Activated CD8-positive, alpha-beta T cell treated with anti-CD3 and anti-CD28 coated beads for 36 hours (primary cell): ENCODE data around the gene ALCAM. TPM values are rescaled to one million over a fixed set of nuclear protein-coding genes. Genes with fewer than 3 reads are reported as not detected.

ENCODE experiments used
- ATAC-seq: fragments of 200-7000 bp; cut with Tn5 transposase; one replicate; pipeline ENCODE4 v1.10.0; 2021; ENCODE audit warnings: mild to moderate bottlenecking, moderate library complexity
- CTCF ChIA-PET: fragments of 350-600 bp; sonication (Branson Sonifier 250); formaldehyde crosslinking; loops from one replicate; lab custom pipeline; 2021; ENCODE audit warnings: antibody characterized with exemption; lab: Charles Lee
- POLR2A ChIA-PET: fragments of 350-600 bp; sonication (Branson Sonifier 250); formaldehyde crosslinking; loops from one replicate; lab custom pipeline; 2021; ENCODE audit warnings: antibody characterized with exemption; lab: Charles Lee
- DNase-seq: peaks from one replicate; pipeline ENCODE4 v3.0.0-alpha.2; 2020
- H3K27ac Mint-ChIP-seq: one replicate; pipeline ENCODE4 v1.8.0; 2021; ENCODE audit warnings: mild to moderate bottlenecking, mixed read lengths
- H3K27me3 Mint-ChIP-seq: one replicate; pipeline ENCODE4 v1.8.0; 2021; ENCODE audit warnings: mixed read lengths
- H3K36me3 Mint-ChIP-seq: one replicate; pipeline ENCODE4 v1.8.0; 2021; ENCODE audit warnings: low read depth, mixed read lengths
- H3K4me1 Mint-ChIP-seq: one replicate; pipeline ENCODE4 v1.8.0; 2021; ENCODE audit warnings: low read depth, mixed read lengths
- H3K4me3 Mint-ChIP-seq: one replicate; pipeline ENCODE4 v1.8.0; 2021; ENCODE audit warnings: mild to moderate bottlenecking, moderate library complexity, mixed read lengths
- H3K9me3 Mint-ChIP-seq: one replicate; pipeline ENCODE4 v1.8.0; 2021; ENCODE audit warnings: mixed read lengths
- CTCF ChIP-seq: fragments of 200-600 bp; IDR thresholded peaks from one replicate; pipeline ENCODE4 v1.8.0; 2022; ENCODE audit warnings: antibody characterized with exemption, mild to moderate bottlenecking
- intact Hi-C: fragments of 100-400 bp; cut with micrococcal nuclease; formaldehyde crosslinking; loops from one replicate; pipeline ENCODE4 v1.10.0; 2022
- total RNA-seq, 2 experiments: library from RNA; stranded (reverse); gene quantifications; one replicate each; pipeline ENCODE4 v1.2.3, GENCODE V29; 2021

Gene ALCAM
- total RNA-seq, 2 experiments from 2014 or later = 13.9 to 14.5 TPM

DNA sequence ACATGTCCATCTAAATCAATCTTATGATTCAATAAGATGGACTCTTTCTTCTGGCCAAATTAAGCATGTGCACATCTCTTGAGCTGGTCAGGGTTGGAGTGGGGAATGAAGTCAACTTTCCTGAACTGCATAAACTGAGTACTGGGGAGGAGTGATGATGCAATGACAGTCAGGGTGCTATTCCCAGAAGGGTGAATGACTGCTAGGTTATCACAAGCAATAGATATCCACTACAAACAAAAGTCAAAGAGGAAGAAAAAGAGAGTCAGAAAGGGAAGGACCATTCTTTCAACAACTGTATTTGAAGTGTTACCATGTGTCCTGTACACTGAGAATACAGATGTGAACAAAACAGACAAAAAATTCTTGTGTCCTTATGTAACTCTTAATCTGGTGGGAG is 70.0 kb downstream of the ALCAM start:
- Mint-ChIP-seq H3K27me3 (no peaks in the 10 kb centered on the region), H3K27ac (no peak overlapping the region), H3K4me1 (no peaks in the 10 kb centered on the region), H3K9me3 (peaks cover 4% of the 10 kb centered on the region), H3K4me3 (no peak overlapping the region), H3K36me3 (no peaks in the 10 kb centered on the region)
- TF ChIP-seq CTCF = no peak
- ChIA-PET POLR2A (interaction anchor here (0.6 kb wide), 1 partner anchor 103 kb away, joined by 3 read pairs; no protein-coding TSS in a partner anchor), CTCF (interaction anchor here (0.9 kb wide), 1 partner anchor 8 kb away, joined by 3 read pairs; no protein-coding TSS in a partner anchor)
- no peak for DNase-seq
- no peak for ATAC-seq
- intact Hi-C loops = no loop called here

DNA sequence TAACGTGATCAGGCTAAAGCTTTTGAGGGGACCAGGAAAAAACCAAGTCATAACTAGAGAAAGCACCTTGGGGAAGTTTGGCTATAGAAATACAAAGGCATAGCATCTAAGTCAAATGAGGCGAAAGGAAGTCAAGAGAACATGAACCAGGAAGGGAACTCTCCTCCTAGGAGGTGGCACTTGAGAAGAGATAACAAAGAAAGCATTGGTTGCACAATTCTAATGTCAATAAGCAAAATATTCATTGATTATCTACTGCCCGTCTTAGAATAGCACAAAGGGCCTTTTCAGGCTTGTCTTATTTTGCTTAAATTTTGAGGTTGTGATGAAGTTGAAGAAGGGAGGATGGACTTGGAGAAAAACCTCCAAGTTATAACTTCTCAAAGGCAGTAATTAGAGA is 73.4 kb downstream of the ALCAM start:
- no peaks in the 10 kb centered on the region for H3K27me3 Mint-ChIP-seq
- no peak for TF ChIP-seq CTCF
- ChIA-PET CTCF (no interaction called here), POLR2A (no interaction called here)
- DNase-seq (no peak), ATAC-seq (no peak)
- H3K36me3 Mint-ChIP-seq = no peaks in the 10 kb centered on the region
- intact Hi-C loops = no loop called here
- no peak overlapping the region for H3K27ac Mint-ChIP-seq
- no peak overlapping the region for H3K4me3 Mint-ChIP-seq
- peaks cover 4% of the 10 kb centered on the region for H3K9me3 Mint-ChIP-seq
- no peaks in the 10 kb centered on the region for H3K4me1 Mint-ChIP-seq

DNA sequence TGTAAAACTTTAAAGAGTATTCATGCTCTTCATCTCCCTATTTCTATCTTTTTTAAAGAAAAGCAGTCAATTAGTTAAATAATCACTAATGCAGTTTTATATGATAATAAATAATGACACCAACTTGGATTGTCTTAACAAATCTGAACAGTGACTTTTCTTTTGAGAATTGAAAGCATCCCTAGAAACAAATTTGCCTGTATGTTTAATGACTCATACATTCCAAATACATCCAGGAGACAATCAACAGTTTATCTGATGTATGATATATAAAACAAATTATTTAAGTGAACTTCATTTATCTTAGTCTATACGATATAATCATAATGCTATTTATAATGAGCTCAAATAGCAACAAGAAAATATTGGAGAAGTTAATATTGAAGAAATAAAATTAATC is 78.0 kb downstream of the ALCAM start:
- ATAC-seq (no peak), DNase-seq (no peak)
- no peak overlapping the region for H3K4me3 Mint-ChIP-seq
- no peaks in the 10 kb centered on the region for H3K9me3 Mint-ChIP-seq
- no peaks in the 10 kb centered on the region for H3K36me3 Mint-ChIP-seq
- no peaks in the 10 kb centered on the region for H3K27me3 Mint-ChIP-seq
- ChIA-PET CTCF (interaction anchor here (1.5 kb wide), 1 partner anchor 8 kb away, joined by 3 read pairs; no protein-coding TSS in a partner anchor), POLR2A (no interaction called here)
- intact Hi-C loops = no loop called here
- H3K27ac Mint-ChIP-seq = no peak overlapping the region
- no peak for TF ChIP-seq CTCF
- no peaks in the 10 kb centered on the region for H3K4me1 Mint-ChIP-seq

DNA sequence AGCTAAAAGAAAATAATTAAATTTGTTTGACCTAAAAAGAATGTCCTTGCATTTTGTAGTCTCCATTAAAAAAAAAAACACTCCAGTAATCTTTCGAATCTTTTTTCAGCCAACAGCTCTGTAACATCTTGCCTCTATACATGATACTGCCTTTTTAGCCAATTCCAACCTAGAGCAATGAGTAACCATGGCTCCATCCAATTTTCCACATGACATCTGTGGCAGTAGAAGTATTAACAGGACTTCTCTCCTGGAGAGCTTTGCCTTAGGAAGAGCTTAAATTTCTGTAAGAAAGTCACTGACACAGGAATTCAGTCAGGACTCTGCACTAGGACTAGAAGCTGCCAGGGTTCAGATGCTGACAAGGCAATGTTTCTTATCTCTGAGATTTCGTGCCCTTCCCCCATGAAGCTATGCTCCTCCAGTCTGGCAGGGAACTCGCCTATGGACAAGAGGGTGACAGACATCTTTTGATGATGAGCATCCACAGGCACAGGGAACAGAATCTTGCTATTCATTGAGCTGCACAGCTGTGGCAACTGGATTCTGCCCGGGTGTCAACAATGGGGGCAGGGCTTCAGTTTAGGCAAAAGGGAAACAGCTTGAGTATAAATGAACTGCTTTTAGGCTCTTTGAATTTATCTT is 81.8 kb downstream of the ALCAM start:
- H3K4me3 Mint-ChIP-seq = no peak overlapping the region
- ATAC-seq = no peak
- no peak for TF ChIP-seq CTCF
- no peaks in the 10 kb centered on the region for H3K9me3 Mint-ChIP-seq
- no peaks in the 10 kb centered on the region for H3K36me3 Mint-ChIP-seq
- CTCF ChIA-PET = interaction anchor here (1.1 kb wide), 1 partner anchor 70 kb away, joined by 3 read pairs; no protein-coding TSS in a partner anchor
- POLR2A ChIA-PET = interaction anchor here (0.7 kb wide), 1 partner anchor 258 kb away, joined by 3 read pairs; no protein-coding TSS in a partner anchor
- H3K27ac Mint-ChIP-seq = no peak overlapping the region
- H3K27me3 Mint-ChIP-seq = peaks cover 2% of the 10 kb centered on the region
- DNase-seq = no peak
- H3K4me1 Mint-ChIP-seq = no peaks in the 10 kb centered on the region
- intact Hi-C loops = no loop called here

DNA sequence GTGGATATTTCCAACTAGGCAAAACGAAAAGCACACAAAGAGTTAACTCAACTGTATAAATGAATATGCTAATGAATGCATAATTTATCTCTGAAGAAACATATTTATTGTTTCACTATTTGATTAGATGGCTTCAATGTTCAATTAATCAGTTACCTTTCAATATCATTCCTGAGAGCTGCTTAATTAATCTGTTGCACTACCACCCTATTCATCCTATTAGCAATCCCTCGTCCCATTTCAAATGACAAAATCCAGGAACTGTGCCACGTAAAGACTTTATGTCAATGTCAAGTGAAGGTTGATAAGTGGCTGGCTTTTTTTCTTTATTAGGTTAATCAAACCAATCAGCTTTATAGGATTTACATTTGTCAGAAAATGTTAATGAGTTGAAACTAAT is 82.7 kb downstream of the ALCAM start:
- no peak overlapping the region for H3K4me3 Mint-ChIP-seq
- no peak for TF ChIP-seq CTCF
- CTCF ChIA-PET = no interaction called here

More for the DNA sequence above, 82.7 kb downstream of the ALCAM start:
- DNase-seq = no peak
- intact Hi-C loops = no loop called here
- Mint-ChIP-seq H3K27me3 (peaks cover 2% of the 10 kb centered on the region), H3K36me3 (no peaks in the 10 kb centered on the region), H3K27ac (no peak overlapping the region), H3K4me1 (no peaks in the 10 kb centered on the region), H3K9me3 (no peaks in the 10 kb centered on the region)
- ATAC-seq = no peak
- POLR2A ChIA-PET = no interaction called here
